Pancreas (tissue), 10 donors: Measurements from ENCODE around the gene ARID4A. TPM values are rescaled to one million over a fixed set of nuclear protein-coding genes. Genes with fewer than 3 reads are reported as not detected.

Experiments used
- ATAC-seq, 4 donors: fragments of 200-7000 bp; cut with Tn5 transposase; one replicate each; pipeline versions ENCODE4 v1.8.0 to v1.9.1; 2020; ENCODE audit warnings: mild to moderate bottlenecking in 4 of 4, moderate library complexity in 4 of 4
- DNase-seq, 6 donors: peaks; one replicate each; pipeline ENCODE4 v3.0.0-alpha.2; 2020
- FAIRE-seq: peaks from 2 replicates; lab custom pipeline; 2012; peaks lifted over from hg19 to GRCh38; lab: Jason Lieb, UNC
- H3K27ac ChIP-seq, 4 donors: fragments of 200-600 bp; sonication (generic); 1 replicate in 3 of 4; 2 replicates in 1 of 4; pipeline versions ENCODE4 v1.5.0 to v1.8.0; 2020
- H3K27me3 ChIP-seq, 4 donors: fragments of 200-600 bp; one replicate each; pipeline ENCODE4 v1.8.0; 2021
- H3K36me3 ChIP-seq, 3 donors: fragments of 200-600 bp; sonication (generic) in 1 of 3; one replicate each; pipeline versions ENCODE4 v1.5.0 to v1.8.0; 2020 to 2021
- H3K4me1 ChIP-seq, 3 donors: fragments of 200-600 bp; one replicate each; pipeline ENCODE4 v1.8.0; 2021
- H3K4me3 ChIP-seq, 4 donors: fragments of 200-600 bp; sonication (generic) in 2 of 4; one replicate each; pipeline versions ENCODE4 v1.5.0 to v1.8.0; 2020 to 2021
- H3K9me3 ChIP-seq, 4 donors: fragments of 200-600 bp; one replicate each; pipeline ENCODE4 v1.8.0; 2021
- WGBS, 2 donors: extraction: QIAGEN DNeasy Blood & Tissue Kit; methylation state at CpG; one replicate each; pipeline ENCODE4 v1.1.7; 2013; 5-methylcytosine and 5-hydroxymethylcytosine counted together
- intact Hi-C, 3 donors: fragments of 100-400 bp; cut with DNase I; formaldehyde crosslinking; loops; one replicate each; pipeline versions ENCODE4 v1.11.1 to v1.14.2; 2022
- polyA plus RNA-seq, 2 donors: library from polyadenylated mRNA; stranded (reverse); fragments of 200-250 nt; gene quantifications; one replicate each; pipeline ENCODE4 v1.2.3, GENCODE V29; 2013
- total RNA-seq, 6 donors: library from RNA; stranded (reverse); fragmentation: NEBNext Ultra II Directional in 4 of 6; extraction: Animal tissue kit (Norgen Biotek cat#: 25700) in 4 of 6; gene quantifications; one replicate each; pipeline versions ENCODE4 v1.2.1 to v1.2.4, GENCODE V29; 2021 to 2023
- TF ChIP-seq, protein P1 (sequence below), 4 donors: fragments of 200-600 bp; sonication (generic) in 3 of 4; IDR thresholded peaks; one replicate each; pipeline versions ENCODE4 v1.5.0 to v1.8.0; 2021; ENCODE audit warnings: antibody characterized with exemption in 4 of 4
- donor health status: healthy with polysubstance abuse.
- donor health status: DM: no; HTN: no; CAD: no; lungs with moderate emphysema.
- donor health status: DM: no; HTN: no; CAD: no.
- donor health status: control.
- donor health status: control.
- donor health status: Bipolar disorder and iron deficiency.
- donor health status: DM: yes; HTN: yes; CAD: no.
- donor health status: DM: no; HTN: no; CAD: no.
- donor health status: DM: no; HTN: no; CAD: no.
- donor health status: DM: yes; HTN: yes; CAD: no.

The ARID4A gene
- total and polyA plus RNA-seq, 8 donors = 5.5 to 20.2 (median 11.3) TPM

DNA sequence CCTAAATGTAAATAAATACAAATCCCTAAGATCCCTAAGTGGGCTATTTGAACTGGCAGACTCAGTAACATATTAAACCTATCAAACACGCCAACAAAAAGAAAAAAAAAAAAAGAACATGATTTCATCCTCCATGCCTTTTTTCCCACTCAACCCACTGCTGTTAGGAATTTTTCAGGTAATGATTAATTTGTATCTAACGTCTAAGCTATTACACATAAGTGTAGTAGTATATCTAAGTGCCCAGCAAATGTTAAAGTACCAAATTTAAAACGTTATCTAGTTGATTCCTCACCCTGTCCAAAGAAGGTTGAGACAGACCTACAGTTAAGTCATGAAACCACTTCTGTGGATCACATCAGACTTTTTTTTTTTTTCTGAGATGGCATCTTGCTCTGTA is 16.4 kb upstream of the ARID4A start:
- Histone ChIP-seq H3K9me3 (no peaks in the 10 kb centered on the region), H3K4me3 (no peak overlapping the region), H3K36me3 (peaks cover 0 to 5% (median 0%) of the 10 kb centered on the region in 3 donors), H3K4me1 (peaks cover 0 to 42% (median 34%) of the 10 kb centered on the region in 3 donors), H3K27me3 (no peaks in the 10 kb centered on the region), H3K27ac (peak overlapping the region in 3 of 4 donors; percentile 11 to 77 (median 66))
- DNase-seq (no peak), FAIRE-seq (no peak), ATAC-seq (peak in 3 of 4 donors; percentile 28 to 51 (median 32))
- TF ChIP-seq, protein P1, sequence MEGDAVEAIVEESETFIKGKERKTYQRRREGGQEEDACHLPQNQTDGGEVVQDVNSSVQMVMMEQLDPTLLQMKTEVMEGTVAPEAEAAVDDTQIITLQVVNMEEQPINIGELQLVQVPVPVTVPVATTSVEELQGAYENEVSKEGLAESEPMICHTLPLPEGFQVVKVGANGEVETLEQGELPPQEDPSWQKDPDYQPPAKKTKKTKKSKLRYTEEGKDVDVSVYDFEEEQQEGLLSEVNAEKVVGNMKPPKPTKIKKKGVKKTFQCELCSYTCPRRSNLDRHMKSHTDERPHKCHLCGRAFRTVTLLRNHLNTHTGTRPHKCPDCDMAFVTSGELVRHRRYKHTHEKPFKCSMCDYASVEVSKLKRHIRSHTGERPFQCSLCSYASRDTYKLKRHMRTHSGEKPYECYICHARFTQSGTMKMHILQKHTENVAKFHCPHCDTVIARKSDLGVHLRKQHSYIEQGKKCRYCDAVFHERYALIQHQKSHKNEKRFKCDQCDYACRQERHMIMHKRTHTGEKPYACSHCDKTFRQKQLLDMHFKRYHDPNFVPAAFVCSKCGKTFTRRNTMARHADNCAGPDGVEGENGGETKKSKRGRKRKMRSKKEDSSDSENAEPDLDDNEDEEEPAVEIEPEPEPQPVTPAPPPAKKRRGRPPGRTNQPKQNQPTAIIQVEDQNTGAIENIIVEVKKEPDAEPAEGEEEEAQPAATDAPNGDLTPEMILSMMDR (IDR thresholded peaks at IDR 0.05) = no peak
- 19 to 30% methylated on average over 3 of the region's 3 CpGs for WGBS, 2 donors
- intact Hi-C loops = no loop called here

DNA sequence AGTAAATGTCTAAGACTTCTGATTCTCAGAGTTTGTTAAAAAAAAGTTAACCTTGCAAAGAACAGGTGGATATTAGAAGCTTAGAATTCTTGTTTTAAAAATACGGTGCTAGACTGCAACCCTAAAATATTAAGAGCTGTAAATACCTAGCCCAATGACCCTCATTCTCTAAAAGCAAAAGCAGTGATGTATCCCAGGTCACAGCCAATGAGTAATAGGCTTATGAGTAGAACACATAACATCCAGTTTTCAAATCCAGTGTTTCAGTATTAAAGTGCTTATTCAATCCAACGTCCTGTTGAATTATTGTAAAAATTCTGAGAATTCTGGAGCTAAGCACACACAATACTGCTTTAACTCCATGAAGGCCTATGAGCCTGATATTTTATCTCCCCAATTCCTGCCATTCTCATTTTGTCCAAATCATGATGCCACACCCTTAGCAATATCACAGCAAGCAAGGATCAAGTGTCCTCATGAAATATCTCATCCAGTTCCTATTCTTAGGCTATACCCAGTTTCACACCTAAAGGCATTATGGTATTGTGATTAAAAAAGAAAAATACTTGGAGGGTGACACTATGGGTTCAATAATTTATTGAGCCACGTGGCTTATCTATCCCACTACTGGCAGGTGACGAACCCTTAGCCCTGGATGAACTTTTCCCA is 15.3 kb upstream of the ARID4A start:
- DNase-seq (no peak), FAIRE-seq (no peak), ATAC-seq (no peak)
- intact Hi-C loops = no loop called here
- H3K4me3 ChIP-seq = no peak overlapping the region
- peak overlapping the region in 2 of 4 donors; percentile 11 to 77 for H3K27ac ChIP-seq
- WGBS, 2 donors = 45 to 50% methylated on average over 4 of the region's 4 CpGs
- peaks cover 0 to 53% (median 34%) of the 10 kb centered on the region in 3 donors for H3K4me1 ChIP-seq
- H3K36me3 ChIP-seq = peaks cover 0 to 5% (median 0%) of the 10 kb centered on the region in 3 donors
- no peaks in the 10 kb centered on the region for H3K27me3 ChIP-seq
- no peaks in the 10 kb centered on the region for H3K9me3 ChIP-seq
- TF ChIP-seq, protein P1 (IDR thresholded peaks at IDR 0.05) = no peak

DNA sequence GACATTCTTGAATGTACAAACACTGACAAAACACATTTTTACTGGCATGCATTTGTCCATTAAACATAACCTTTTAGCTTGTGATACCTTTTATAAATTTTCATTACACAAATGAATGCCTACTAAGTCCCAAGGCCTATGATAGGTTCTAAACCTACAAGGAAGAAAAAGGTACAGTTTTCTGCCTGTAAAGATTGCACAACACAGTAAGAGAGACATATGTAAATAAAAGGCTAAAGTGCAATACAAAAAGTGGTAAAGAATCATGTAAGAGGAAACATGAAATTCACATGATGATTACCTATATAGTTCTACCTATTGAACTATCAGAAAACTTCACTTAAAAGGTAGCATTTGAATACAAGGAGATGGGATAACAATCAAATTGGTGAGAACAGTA is 14.6 kb upstream of the ARID4A start:
- no peaks in the 10 kb centered on the region for H3K9me3 ChIP-seq
- peak overlapping the region in 2 of 4 donors; percentile 9 to 77 for H3K27ac ChIP-seq
- no peak overlapping the region for H3K4me3 ChIP-seq
- peaks cover 0 to 57% (median 34%) of the 10 kb centered on the region in 3 donors for H3K4me1 ChIP-seq
- intact Hi-C loops = no loop called here
- TF ChIP-seq, protein P1 (IDR thresholded peaks at IDR 0.05) = no peak
- H3K36me3 ChIP-seq = peaks cover 0 to 9% (median 0%) of the 10 kb centered on the region in 3 donors
- DNase-seq (no peak), FAIRE-seq (no peak), ATAC-seq (peak in 3 of 4 donors; percentile 34 to 50 (median 50))
- H3K27me3 ChIP-seq = no peaks in the 10 kb centered on the region

DNA sequence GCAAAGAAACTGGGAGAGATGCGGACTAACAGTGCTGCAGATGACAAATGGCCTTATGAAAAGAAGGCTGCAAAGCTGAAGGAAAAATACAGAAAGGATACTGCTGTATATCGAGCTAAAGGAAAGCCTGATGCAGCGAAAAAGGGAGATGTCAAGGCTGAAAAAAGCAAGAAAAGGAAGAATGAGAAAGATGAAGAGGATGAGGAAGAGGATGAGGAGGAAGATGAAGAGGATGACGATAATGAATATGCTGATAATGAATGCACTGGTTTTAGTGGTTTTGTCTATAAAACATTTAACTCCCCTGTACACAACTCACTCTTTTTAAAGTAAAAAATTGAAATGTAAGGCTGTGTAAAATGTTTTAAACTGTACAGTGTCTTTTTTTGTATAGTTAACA is 13.2 kb upstream of the ARID4A start:
- Histone ChIP-seq H3K27ac (no peak overlapping the region), H3K27me3 (no peaks in the 10 kb centered on the region), H3K36me3 (peaks cover 0 to 15% (median 0%) of the 10 kb centered on the region in 3 donors), H3K4me1 (peaks cover 0 to 57% (median 34%) of the 10 kb centered on the region in 3 donors), H3K4me3 (no peak overlapping the region), H3K9me3 (no peaks in the 10 kb centered on the region)
- DNase-seq (no peak), FAIRE-seq (no peak), ATAC-seq (no peak)
- intact Hi-C loops = no loop called here
- TF ChIP-seq, protein P1 (IDR thresholded peaks at IDR 0.05) = no peak
- 95 to 97% methylated on average over 4 of the region's 4 CpGs for WGBS, 2 donors

DNA sequence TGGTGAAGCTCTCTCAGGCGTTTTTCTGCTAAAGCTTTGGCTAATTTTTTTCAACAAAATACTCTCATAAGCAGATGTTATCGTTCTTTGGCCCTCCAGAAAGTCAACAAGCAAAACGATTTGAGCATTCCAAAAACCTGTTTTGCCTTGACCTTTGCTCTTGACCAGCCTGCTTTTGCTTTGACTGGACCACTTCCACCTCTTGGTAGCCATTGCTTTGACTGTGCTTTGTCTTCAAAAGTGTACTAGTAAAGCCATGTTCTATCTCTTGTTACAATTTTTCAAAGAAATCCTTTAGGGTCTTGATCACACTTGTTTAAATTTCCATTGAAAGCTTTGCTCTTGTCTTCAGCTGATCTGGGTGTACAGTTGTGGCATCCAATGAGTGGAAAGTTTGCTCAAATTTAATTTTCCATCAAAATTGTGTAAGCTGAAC is 10.7 kb upstream of the ARID4A start:
- no peak overlapping the region for H3K27ac ChIP-seq
- no peak overlapping the region for H3K4me3 ChIP-seq
- 5 to 10% methylated on average over 3 of the region's 3 CpGs for WGBS, 2 donors

More for the DNA sequence above, 10.7 kb upstream of the ARID4A start:
- Histone ChIP-seq H3K36me3 (peaks cover 0 to 29% (median 4%) of the 10 kb centered on the region in 3 donors), H3K4me1 (peaks cover 0 to 35% (median 13%) of the 10 kb centered on the region in 3 donors), H3K27me3 (no peaks in the 10 kb centered on the region), H3K9me3 (no peaks in the 10 kb centered on the region)
- DNase-seq (peak in 1 of 6 donors; percentile 21), ATAC-seq (peak; percentile 40 to 78 (median 52)), FAIRE-seq (no peak)
- intact Hi-C loops = no loop called here
- TF ChIP-seq, protein P1 (IDR thresholded peaks at IDR 0.05) = no peak
